Cardiac fibroblast (primary cell): Measurements from ENCODE around the gene SF3B1.
"Not testable (repeated sequence)": the region's sequence is repeated elsewhere in the genome, so short reads cannot be mapped to it uniquely, and the experiment has no call there.

Experiments
- DNase-seq, 2 donors: peaks; one replicate each; pipeline versions ENCODE4 v3.0.0 to v3.0.0-alpha.2; 2010; ENCODE audit warnings: low read depth in 2 of 2
- H3K4me3 ChIP-seq, 2 donors: replicated peaks in 1 of 2; 1 replicate in 1 of 2; 2 replicates in 1 of 2; pipeline ENCODE4 v1.5.1; 2011; ENCODE audit warnings: low read depth in 2 of 2, low read length in 2 of 2, mild to moderate bottlenecking in 2 of 2, moderate library complexity in 1 of 2
- TF ChIP-seq, protein P1 (sequence below): IDR thresholded peaks from one replicate; pipeline ENCODE4 v1.5.1; 2011; ENCODE audit warnings: low read depth, mild to moderate bottlenecking, low read length, inconsistent platforms

Gene SF3B1

DNA sequence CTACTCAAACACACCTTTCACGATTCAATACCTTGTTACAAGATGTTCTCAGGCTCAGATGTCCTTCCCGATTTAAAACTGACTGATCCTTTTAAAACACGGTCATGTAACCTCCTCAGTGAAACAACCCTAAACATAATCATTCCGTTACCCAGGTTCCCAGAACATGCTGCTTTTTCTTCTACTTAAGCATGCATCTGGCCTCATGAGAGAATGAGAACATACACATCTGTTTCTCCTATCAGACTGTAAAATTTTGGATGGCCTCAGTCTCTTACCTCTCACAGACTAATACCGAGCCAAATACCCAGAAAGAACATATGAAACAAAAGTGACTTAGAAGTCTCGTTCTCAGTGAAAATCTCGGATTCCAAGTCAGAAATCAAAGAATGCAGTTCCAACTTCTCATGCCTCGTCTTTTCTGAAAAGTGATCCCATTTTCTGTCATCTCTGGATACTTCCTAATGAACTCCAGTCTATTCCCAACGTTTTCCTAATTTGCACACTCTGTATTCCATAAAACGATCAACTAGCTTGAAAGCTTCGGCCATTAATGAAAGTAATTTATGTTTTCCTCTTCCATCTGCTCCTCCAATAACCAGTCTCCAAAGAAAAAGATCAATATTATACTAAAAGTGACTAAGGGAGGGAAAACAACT, 919 bp downstream of the SF3B1 start:
- H3K4me3 ChIP-seq, result peak overlapping the region; percentile 99

DNA sequence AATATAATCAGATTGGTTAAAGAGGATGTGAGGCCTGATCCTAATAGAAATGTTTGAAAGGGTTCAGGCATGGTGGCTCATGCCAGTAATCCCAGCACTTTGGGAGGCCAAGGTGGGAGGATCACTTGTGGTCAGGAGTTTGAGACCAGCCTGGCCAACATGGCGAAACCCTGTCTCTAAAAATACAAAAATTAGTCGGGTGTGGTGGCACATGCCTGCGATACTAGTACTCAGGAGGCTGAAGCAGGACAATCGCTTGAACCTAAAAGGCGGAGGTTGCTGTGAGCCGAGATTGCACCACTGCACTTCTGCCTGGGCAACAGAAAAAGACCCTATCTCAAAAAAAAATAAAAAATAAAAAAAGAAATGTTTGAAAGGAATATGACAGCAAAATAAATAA, 2.3 kb downstream of the SF3B1 start:
- not testable (repeated sequence) for DNase-seq
- H3K4me3 ChIP-seq, result peak overlapping the region in 1 of 2 donors; percentile 99

More for the DNA sequence above, 919 bp downstream of the SF3B1 start:
- TF ChIP-seq, protein P1, sequence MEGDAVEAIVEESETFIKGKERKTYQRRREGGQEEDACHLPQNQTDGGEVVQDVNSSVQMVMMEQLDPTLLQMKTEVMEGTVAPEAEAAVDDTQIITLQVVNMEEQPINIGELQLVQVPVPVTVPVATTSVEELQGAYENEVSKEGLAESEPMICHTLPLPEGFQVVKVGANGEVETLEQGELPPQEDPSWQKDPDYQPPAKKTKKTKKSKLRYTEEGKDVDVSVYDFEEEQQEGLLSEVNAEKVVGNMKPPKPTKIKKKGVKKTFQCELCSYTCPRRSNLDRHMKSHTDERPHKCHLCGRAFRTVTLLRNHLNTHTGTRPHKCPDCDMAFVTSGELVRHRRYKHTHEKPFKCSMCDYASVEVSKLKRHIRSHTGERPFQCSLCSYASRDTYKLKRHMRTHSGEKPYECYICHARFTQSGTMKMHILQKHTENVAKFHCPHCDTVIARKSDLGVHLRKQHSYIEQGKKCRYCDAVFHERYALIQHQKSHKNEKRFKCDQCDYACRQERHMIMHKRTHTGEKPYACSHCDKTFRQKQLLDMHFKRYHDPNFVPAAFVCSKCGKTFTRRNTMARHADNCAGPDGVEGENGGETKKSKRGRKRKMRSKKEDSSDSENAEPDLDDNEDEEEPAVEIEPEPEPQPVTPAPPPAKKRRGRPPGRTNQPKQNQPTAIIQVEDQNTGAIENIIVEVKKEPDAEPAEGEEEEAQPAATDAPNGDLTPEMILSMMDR, result no peak
- peak; percentile 13 to 30 for DNase-seq

DNA sequence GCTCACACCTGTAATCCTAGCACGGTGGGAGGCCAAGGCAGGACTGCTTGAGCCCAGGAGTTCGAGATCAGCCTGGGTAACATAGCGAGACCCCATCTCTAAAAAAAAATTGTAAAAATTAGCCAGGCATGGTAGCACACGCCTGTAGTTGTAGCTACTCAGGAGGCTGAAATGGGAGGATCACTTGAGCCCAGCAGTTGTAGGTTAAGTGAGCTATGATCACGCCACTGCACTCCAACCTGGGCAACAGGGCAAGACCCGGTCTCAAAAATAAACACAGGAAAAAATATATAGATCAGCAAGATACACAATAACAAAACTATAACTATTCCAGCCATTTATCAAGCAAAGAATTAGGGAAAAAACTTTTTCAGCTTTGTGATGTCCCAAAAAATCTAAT, 3.0 kb downstream of the SF3B1 start:
- TF ChIP-seq, protein P1, result no peak
- no peak for DNase-seq
- no peak overlapping the region for H3K4me3 ChIP-seq

DNA sequence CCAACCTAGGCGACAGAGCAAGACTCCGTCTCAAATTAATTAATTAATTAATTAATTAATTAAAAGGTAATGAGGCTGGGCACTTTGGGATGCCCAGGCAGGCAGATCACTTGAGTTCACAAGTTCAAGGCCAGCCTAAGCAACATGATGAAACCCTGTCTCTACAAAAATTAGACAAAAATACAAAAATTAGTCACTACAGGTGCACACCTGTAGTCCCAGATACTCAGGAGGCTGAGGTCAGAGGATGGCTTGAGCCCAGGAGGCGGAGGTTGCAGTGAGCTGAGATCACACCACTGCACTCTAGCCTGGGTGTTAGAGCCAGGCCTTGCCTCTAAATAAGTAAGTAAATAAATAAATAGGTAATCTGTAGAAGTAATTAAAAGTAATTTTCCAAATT, 6.8 kb downstream of the SF3B1 start:
- H3K4me3 ChIP-seq, result no peak overlapping the region
- TF ChIP-seq, protein P1, result no peak
- no peak for DNase-seq

DNA sequence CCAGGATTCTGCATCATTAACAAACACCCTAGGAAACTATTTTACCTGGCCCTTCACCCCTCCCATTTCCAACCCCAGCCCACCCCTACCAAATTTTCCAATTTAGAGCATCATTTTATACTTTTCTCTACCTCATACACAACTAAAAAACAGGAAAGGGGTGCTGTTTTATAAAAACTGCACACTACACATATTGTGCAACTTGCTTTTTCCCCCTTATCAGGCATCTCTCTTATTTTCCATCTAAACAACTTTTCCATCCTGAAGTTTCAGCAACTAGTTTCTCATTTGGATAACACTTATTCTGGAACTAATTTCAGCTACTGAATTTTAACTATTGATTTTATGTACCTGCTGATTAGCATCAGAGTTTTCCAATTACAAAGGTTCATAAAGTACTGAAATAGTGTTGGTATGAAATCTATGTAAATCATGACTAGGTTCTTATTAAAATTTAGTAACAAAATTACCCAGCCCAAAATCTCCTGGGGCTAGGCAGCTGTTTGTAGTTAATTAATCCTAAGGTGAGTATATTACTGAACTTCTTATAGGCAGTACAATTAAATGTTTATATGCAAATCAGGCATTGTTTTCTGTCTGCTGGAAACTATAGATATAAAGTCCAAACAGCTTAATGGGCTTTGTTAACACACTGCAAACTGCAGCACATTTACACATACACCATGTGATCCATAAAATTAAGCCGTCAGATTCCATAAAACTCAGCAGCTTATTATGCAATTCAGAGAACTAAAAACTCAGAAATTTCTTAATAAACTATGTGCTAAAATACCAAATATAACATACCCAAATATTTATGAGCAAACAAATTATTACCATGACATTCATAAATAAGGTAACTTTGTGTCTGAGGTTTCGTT, 7.9 kb downstream of the SF3B1 start:
- H3K4me3 ChIP-seq, result no peak overlapping the region
- DNase-seq, result no peak
- TF ChIP-seq, protein P1, result no peak

DNA sequence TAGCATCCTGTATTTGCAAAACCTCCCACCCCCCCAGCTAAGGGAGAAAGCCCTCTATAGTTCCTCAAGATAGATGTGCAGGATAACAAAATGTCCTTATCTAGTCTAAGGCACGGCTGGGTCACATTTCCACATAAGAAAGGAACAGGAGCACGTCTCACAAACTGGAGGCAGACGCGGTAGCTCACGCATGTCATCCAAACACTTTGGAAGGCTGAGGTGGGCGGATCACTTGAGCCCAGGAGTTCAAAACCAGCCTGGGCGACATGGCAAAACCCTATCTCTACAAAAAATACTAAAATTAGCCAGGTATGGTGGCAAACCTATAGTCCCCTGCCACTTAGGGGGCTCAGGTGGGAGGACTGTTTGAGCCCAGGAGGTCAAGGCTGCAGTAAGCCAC, 9.3 kb downstream of the SF3B1 start:
- DNase-seq, result no peak
- no peak overlapping the region for H3K4me3 ChIP-seq
- TF ChIP-seq, protein P1, result no peak

DNA sequence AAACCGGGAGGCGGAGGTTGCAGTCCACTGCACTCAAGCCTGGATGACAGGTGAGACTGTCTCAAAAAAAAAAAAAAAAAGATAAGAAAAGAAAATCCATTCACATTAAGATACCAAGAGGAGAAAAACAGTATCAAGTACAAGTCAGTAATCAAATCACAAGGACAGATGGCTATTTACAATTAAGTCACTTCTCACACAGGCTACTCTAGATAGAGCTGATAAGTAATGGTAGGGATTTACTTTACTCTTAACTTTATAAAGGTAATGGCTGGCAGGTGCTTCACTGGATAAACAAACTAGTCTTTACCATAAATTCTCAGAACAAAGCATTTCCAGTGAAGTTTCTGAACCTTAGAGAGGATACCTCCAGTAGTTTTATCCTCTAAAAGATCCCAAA, 11.5 kb downstream of the SF3B1 start:
- no peak overlapping the region for H3K4me3 ChIP-seq
- TF ChIP-seq, protein P1, result no peak

More for the DNA sequence above, 11.5 kb downstream of the SF3B1 start:
- DNase-seq, result no peak
